GM23248 (cell line): ENCODE data around the gene HTR2A.

Experiments
- EZH2 ChIP-seq: fragments of 200-600 bp; sonication (generic); IDR thresholded peaks from 2 replicates; pipeline ENCODE4 v1.6.1; 2018; ENCODE audit warnings: antibody characterized with exemption, mild to moderate bottlenecking; ENCODE audit not compliant: insufficient read depth, poor library complexity, severe bottlenecking
- EZH2phosphoT487 ChIP-seq: fragments of 200-600 bp; sonication (generic); IDR thresholded peaks from 2 replicates; pipeline ENCODE4 v1.6.1; 2018; ENCODE audit warnings: antibody characterized with exemption, moderate library complexity, mild to moderate bottlenecking, low read depth; ENCODE audit not compliant: insufficient read depth

DNA sequence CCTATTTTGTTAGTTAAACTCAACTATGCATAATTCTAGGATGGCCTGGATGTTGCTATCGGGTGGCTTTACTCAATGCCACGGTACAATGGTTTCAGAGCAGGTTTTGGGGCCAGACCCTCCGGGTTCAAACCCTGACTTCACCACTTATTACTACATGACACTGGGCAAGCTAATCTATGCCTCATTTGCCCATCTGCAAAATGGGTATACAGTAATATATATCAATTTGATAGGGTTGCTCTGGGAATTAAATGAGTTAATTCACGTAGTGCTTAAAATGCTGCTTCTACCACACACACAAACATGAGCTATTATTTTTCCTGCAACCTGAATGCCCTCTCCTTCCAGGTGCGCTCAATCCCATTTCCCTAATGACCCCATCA is 100.7 kb downstream of the HTR2A start:
- TF ChIP-seq EZH2phosphoT487 (no peak), EZH2 (no peak)
